Omental fat pad (tissue), 4 donors: ENCODE measurements around the gene AKR1E2. TPM values are rescaled to one million over a fixed set of nuclear protein-coding genes. Genes with fewer than 3 reads are reported as not detected.
A peak's percentile ranks its signal among the peaks of the same experiment; 100 is the strongest.

Experiments used
- ATAC-seq: fragments of 150-250 bp; one replicate; pipeline ENCODE4 v1.9.1; 2016; ENCODE audit warnings: mild to moderate bottlenecking, moderate library complexity; ENCODE audit not compliant: low FRiP score
- DNase-seq: peaks from one replicate; pipeline ENCODE4 v3.0.0-alpha.2; 2019; ENCODE audit warnings: low spot score
- total RNA-seq, 4 donors: library from RNA; depleted of rRNA; stranded (reverse); fragments of >200 nt; gene quantifications; one replicate each; pipeline ENCODE4 v1.1.0, GENCODE V29; 2016
- TF ChIP-seq, protein P1 (sequence below), 3 donors: fragments of 450-650 bp; IDR thresholded peaks; one replicate each; pipeline ENCODE4 v1.5.1; 2016 to 2017; ENCODE audit warnings: antibody characterized with exemption in 3 of 3, mild to moderate bottlenecking in 3 of 3, moderate library complexity in 2 of 3

The AKR1E2 gene
- 10 to 100 TPM in 1 of 4 donors, 1 to 10 TPM in 3; 7.2 to 26.8 (median 8.9) TPM for total RNA-seq

DNA sequence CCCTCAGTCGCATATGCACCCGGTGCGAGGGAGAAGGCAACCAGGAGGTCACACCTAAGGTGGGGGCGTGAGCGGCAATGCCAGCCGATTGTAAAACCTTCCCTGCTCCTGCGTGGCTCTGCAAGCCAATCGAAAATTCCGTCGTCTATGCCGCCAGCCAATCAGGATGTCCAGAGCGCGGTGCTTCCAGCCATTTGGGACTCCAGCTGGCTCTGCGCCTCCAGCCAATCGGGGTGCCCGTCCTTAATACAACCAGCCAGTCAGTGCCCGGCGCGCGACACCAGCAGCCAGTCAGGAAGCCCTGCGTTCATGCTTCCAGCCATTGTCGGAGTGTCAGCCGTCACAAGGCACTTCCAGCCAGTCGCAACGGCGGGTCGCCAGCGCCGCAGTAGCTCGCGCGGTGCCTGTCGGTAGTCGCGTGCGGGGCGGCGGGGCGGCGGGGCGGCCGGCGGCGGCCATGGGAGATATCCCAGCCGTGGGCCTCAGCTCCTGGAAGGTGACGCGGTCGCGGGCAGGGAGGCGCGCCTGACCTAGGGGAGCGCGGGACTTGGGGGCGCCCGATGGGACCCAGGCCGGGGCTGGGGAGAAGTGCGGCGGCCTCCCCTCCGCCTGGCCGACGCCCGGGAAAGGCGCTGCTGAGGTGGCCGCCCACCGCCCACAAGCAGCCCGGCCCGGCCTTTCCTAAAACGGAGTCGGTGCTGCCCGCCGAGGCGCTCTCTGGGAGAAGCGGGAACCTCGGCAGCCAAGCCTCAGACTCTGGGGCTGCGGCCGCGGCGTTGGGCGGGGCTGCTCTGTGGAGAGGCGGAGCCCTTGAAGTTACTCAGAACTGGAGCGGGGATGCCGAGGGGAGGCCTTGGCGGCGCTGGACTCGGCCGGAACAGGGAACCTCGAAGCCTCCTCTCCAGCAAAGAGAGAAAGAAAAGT lies at the start of gene AKR1E2:
Gene AKR1E2, plus strand, starts transcription at position 340 of the 924 bp plus-strand sequence. Its CDS starts 118 bp downstream, at position 458.
- TF ChIP-seq, protein P1, sequence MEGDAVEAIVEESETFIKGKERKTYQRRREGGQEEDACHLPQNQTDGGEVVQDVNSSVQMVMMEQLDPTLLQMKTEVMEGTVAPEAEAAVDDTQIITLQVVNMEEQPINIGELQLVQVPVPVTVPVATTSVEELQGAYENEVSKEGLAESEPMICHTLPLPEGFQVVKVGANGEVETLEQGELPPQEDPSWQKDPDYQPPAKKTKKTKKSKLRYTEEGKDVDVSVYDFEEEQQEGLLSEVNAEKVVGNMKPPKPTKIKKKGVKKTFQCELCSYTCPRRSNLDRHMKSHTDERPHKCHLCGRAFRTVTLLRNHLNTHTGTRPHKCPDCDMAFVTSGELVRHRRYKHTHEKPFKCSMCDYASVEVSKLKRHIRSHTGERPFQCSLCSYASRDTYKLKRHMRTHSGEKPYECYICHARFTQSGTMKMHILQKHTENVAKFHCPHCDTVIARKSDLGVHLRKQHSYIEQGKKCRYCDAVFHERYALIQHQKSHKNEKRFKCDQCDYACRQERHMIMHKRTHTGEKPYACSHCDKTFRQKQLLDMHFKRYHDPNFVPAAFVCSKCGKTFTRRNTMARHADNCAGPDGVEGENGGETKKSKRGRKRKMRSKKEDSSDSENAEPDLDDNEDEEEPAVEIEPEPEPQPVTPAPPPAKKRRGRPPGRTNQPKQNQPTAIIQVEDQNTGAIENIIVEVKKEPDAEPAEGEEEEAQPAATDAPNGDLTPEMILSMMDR (IDR thresholded peaks at IDR 0.05): no peak
- DNase-seq (peak; percentile 66), ATAC-seq (peak; percentile 96)

DNA sequence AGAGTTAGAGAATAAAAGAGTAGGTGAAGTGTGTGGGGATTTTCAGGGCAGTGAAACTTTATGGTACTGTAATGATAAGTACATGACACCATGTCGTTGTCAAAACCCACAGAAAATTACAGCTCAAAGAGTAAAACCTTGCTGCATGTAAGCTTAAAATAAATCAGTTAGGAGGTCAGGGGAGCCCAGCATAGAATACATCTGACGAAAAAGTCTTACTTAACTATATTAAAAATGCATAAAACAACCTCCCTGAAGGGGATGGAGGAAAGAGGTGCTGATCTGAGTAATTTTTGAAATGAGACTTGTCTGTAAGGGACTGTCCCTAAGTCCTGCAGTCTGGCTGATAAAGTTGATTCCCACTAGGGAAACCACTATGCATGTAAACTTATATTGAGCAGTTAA lies 49.8 kb upstream of the AKR1E2 start:
- TF ChIP-seq, protein P1 (IDR thresholded peaks at IDR 0.05): no peak
- no peak for ATAC-seq
- DNase-seq: no peak

DNA sequence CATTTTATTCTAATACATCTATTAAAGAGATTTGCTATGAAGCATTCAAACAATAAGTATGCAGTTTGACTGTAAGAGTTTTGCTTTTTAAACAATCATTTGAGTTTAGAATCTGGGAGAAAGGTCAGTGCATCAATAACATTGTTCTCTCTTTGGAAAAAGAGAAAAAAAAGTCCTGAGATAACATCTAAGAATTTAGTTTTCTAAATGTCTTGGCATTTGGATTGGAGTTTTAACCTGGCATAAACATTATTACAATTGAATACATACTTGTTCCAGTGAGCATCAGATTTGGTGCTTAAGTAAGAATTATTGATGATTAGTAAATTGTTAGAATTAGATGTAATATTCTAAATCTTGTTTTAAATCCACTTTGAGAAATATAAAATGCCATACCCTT lies 47.2 kb upstream of the AKR1E2 start:
- TF ChIP-seq, protein P1 (IDR thresholded peaks at IDR 0.05): no peak
- DNase-seq: no peak
- no peak for ATAC-seq

GRCh38 chr10:4780091-4780490 lies 45.9 kb upstream of the AKR1E2 start:
- TF ChIP-seq, protein P1 (IDR thresholded peaks at IDR 0.05): no peak

GRCh38 chr10:4780782-4781181 lies 45.2 kb upstream of the AKR1E2 start:
- TF ChIP-seq, protein P1 (IDR thresholded peaks at IDR 0.05): no peak
- ATAC-seq: no peak
- no peak for DNase-seq

More at GRCh38 chr10:4780091-4780490, 45.9 kb upstream of the AKR1E2 start:
- DNase-seq (no peak), ATAC-seq (no peak)

- ATAC-seq (no peak), DNase-seq (no peak)
- TF ChIP-seq, protein P1 (IDR thresholded peaks at IDR 0.05): no peak
Measured at GRCh38 chr10:4781955-4782354, 44.1 kb upstream of the AKR1E2 start.
